Measurements from ENCODE around the gene PRKCB.
"Not testable (repeated sequence)": the region's sequence is repeated elsewhere in the genome, so short reads cannot be mapped to it uniquely, and the experiment has no call there.

The PRKCB gene

GRCh38 chr16:24094660-24095059 lies 258.9 kb downstream of the PRKCB start:
- no peak for DNase-seq (ENCODE audit: low spot score)

GRCh38 chr16:24098896-24099295 lies 263.1 kb downstream of the PRKCB start:
- no peak for DNase-seq (ENCODE audit: low spot score)

GRCh38 chr16:24101431-24101830 lies 265.6 kb downstream of the PRKCB start:
- no peak for DNase-seq (ENCODE audit: low spot score)

GRCh38 chr16:24102209-24102660 lies 266.5 kb downstream of the PRKCB start:
- DNase-seq (ENCODE audit: low spot score) = no peak

GRCh38 chr16:24105471-24105870 lies 269.7 kb downstream of the PRKCB start:
- not testable (repeated sequence) for DNase-seq (ENCODE audit: low spot score)

- DNase-seq (ENCODE audit: low spot score) = not testable (repeated sequence)
Observed at GRCh38 chr16:24108090-24108489, 272.3 kb downstream of the PRKCB start.

GRCh38 chr16:24111724-24112302 lies 276.0 kb downstream of the PRKCB start:
- no peak for DNase-seq (ENCODE audit: low spot score)

- DNase-seq (ENCODE audit: low spot score) = no peak
Observed at GRCh38 chr16:24113115-24113745, 277.4 kb downstream of the PRKCB start.

GRCh38 chr16:24114876-24115275 lies 279.1 kb downstream of the PRKCB start:
- no peak for DNase-seq (ENCODE audit: low spot score)

- DNase-seq (ENCODE audit: low spot score) = no peak
Observed at GRCh38 chr16:24116046-24116776, 280.4 kb downstream of the PRKCB start.

- no peak for DNase-seq (ENCODE audit: low spot score)
Observed at GRCh38 chr16:24116989-24117388, 281.2 kb downstream of the PRKCB start.

GRCh38 chr16:24117680-24118079 lies 281.9 kb downstream of the PRKCB start:
- no peak for DNase-seq (ENCODE audit: low spot score)

- no peak for DNase-seq (ENCODE audit: low spot score)
Observed at GRCh38 chr16:24118126-24118821, 282.5 kb downstream of the PRKCB start.

GRCh38 chr16:24119807-24120206 lies 284.0 kb downstream of the PRKCB start:
- DNase-seq (ENCODE audit: low spot score) = no peak

GRCh38 chr16:24123275-24123674 lies 287.5 kb downstream of the PRKCB start:
- no peak for DNase-seq (ENCODE audit: low spot score)

GRCh38 chr16:24124291-24124690 lies 288.5 kb downstream of the PRKCB start:
- no peak for DNase-seq (ENCODE audit: low spot score)

- no peak for DNase-seq (ENCODE audit: low spot score)
Observed at GRCh38 chr16:24125214-24125613, 289.4 kb downstream of the PRKCB start.

GRCh38 chr16:24129412-24129918 lies 293.7 kb downstream of the PRKCB start:
- no peak for DNase-seq (ENCODE audit: low spot score)

- no peak for DNase-seq (ENCODE audit: low spot score)
Observed at GRCh38 chr16:24130494-24131085, 294.8 kb downstream of the PRKCB start.

GRCh38 chr16:24131294-24131693 lies 295.5 kb downstream of the PRKCB start:
- no peak for DNase-seq (ENCODE audit: low spot score)

GRCh38 chr16:24132048-24132796 lies 296.4 kb downstream of the PRKCB start:
- no peak for DNase-seq (ENCODE audit: low spot score)

All from hepatic stellate cell (primary cell).